Memory B cell (primary cell): ENCODE results near the gene NINL.

ENCODE experiments used
- ATAC-seq: fragments of 150-1000 bp; cut with Tn5 transposase; 2 replicates; pipeline ENCODE4 v1.10.0; 2021; ENCODE audit warnings: low read depth, mild to moderate bottlenecking, moderate library complexity
- DNase-seq, 2 donors: peaks; one replicate each; pipeline ENCODE4 v3.0.0; 2022; ENCODE audit warnings: low spot score in 2 of 2
- H3K27ac Mint-ChIP-seq: one replicate; pipeline ENCODE4 v1.8.0; 2022; ENCODE audit warnings: mild to moderate bottlenecking, moderate library complexity, mixed read lengths
- H3K27me3 Mint-ChIP-seq: one replicate; pipeline ENCODE4 v1.8.0; 2022; ENCODE audit warnings: mixed read lengths
- H3K36me3 Mint-ChIP-seq: one replicate; pipeline ENCODE4 v1.8.0; 2022; ENCODE audit warnings: mild to moderate bottlenecking, mixed read lengths
- H3K4me1 Mint-ChIP-seq: one replicate; pipeline ENCODE4 v1.8.0; 2022; ENCODE audit warnings: mixed read lengths
- H3K4me3 Mint-ChIP-seq: one replicate; pipeline ENCODE4 v1.8.0; 2022; ENCODE audit warnings: mild to moderate bottlenecking, moderate library complexity, mixed read lengths
- H3K9me3 Mint-ChIP-seq: one replicate; pipeline ENCODE4 v1.8.0; 2022; ENCODE audit warnings: mixed read lengths

The NINL gene

GRCh38 chr20:25539742-25540672 lies 45.3 kb downstream of the NINL start:
- peak overlapping the region; percentile 80 for H3K4me3 Mint-ChIP-seq
- H3K27me3 Mint-ChIP-seq, result peaks cover 2% of the 10 kb centered on the region
- H3K36me3 Mint-ChIP-seq, result no peaks in the 10 kb centered on the region
- H3K27ac Mint-ChIP-seq, result peak overlapping the region; percentile 53
- H3K4me1 Mint-ChIP-seq, result peaks cover 5% of the 10 kb centered on the region
- H3K9me3 Mint-ChIP-seq, result no peaks in the 10 kb centered on the region
- ATAC-seq (peak; percentile 49), DNase-seq (no peak)

DNA sequence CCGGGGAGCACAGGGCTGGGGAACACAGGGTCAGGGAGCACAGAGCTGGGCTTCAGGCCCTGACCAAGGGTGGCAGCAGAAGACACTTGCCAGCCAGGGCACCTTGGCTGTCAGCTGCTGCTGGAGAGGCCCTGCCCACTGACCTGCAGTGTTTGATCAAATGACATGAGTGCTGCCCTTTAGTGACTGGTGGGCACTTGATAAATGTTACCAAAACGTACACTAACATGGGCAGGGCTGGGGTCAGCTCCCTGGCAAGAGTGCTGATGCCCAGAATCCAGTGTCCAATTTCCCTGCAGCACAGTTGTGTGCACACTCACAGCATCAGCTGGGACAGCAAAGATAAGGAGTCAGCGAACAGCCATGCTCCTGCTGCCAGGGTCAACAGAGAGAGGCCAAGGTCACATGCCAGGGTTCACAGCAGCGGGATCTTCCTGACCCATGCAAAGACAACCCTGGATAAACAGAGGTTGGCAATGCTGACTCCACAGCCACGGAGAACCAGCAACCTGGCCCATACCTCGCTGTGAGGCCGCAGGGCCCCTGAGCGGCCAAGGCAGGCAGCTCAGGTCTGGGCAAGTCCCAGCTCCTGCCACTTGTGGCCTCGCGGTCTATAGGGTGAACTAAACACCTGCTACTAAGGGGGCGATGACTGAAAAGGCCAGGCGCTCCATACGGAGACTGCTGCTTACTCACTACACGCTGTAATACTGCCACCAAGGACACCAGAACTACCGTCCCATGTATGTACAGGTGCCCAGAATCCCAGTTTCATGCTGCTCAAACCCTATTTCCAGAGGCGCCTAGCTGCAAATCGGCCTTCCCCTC lies 46.3 kb downstream of the NINL start:
- peak overlapping the region; percentile 53 for H3K27ac Mint-ChIP-seq
- peaks cover 2% of the 10 kb centered on the region for H3K27me3 Mint-ChIP-seq
- H3K36me3 Mint-ChIP-seq, result no peaks in the 10 kb centered on the region
- H3K4me1 Mint-ChIP-seq, result peaks cover 5% of the 10 kb centered on the region
- no peaks in the 10 kb centered on the region for H3K9me3 Mint-ChIP-seq
- peak overlapping the region; percentile 80 for H3K4me3 Mint-ChIP-seq
- ATAC-seq (peak; percentile 60), DNase-seq (no peak)

DNA sequence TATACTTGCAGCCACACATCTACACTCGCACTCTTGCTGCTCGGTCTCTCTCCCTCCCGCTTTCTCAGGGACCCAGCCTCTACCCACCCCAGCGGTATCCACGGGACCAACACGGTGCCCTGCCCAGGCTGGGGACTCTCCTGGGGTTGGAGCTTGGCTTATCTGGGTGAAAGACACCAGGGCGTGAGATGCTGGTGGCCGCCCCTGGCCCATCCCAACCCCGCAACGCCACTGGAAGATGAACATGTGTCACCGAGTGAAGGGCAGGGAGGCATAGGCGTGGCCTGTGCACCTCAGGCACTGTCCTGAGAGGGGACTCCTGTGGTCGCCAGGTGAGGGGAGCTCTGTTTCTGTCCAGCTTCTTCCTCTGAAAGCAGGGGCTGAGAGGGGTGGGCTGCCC lies 47.4 kb downstream of the NINL start:
- H3K36me3 Mint-ChIP-seq, result no peaks in the 10 kb centered on the region
- H3K27ac Mint-ChIP-seq, result no peak overlapping the region
- H3K9me3 Mint-ChIP-seq, result no peaks in the 10 kb centered on the region
- H3K27me3 Mint-ChIP-seq, result peaks cover 2% of the 10 kb centered on the region
- DNase-seq (no peak), ATAC-seq (no peak)
- H3K4me1 Mint-ChIP-seq, result peaks cover 8% of the 10 kb centered on the region
- H3K4me3 Mint-ChIP-seq, result no peak overlapping the region

DNA sequence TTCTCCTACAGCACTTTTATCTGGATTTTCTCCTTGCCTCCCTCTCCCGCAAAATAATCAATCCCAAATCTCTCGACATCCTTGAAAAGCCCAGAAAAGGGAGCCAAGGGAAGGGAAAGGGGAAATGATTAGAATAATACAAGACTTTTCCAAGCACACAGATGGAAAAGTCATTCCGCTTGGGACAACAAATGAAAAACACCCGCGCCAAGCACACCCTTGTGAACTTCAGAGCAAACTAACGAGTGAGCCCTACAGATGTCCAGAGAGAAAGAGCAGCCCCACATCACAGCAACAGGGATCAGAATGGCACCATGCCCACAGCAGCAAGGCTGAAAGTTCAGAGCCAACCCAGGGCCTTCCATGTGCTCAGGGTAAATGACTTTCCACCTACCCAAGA lies 49.6 kb downstream of the NINL start:
- Mint-ChIP-seq H3K9me3 (no peaks in the 10 kb centered on the region), H3K36me3 (peaks cover 1% of the 10 kb centered on the region), H3K27me3 (peaks cover 5% of the 10 kb centered on the region), H3K4me1 (peaks cover 3% of the 10 kb centered on the region), H3K4me3 (no peak overlapping the region), H3K27ac (no peak overlapping the region)
- DNase-seq (no peak), ATAC-seq (no peak)

DNA sequence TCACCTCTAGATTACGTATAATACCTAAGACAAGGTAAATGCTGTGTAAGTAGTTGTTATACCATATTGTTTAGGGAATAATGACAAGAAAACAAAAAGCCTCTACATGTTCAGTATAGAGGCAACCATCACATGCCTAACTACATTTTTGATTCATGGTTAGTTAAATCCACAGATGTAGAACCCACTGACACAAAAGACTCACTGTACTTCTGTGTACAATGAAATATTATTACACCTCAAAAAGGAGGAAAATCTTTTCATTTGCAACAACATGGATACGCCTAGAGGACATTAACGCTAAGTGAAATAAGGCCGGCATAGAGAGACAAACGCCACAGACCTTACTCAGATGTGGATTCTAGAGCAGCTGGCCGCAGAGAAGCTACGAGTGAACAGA lies 50.5 kb downstream of the NINL start:
- Mint-ChIP-seq H3K27ac (no peak overlapping the region), H3K9me3 (peaks cover 4% of the 10 kb centered on the region), H3K36me3 (peaks cover 6% of the 10 kb centered on the region), H3K27me3 (peaks cover 5% of the 10 kb centered on the region), H3K4me3 (no peak overlapping the region), H3K4me1 (peaks cover 3% of the 10 kb centered on the region)
- no peak for ATAC-seq
- DNase-seq, result no peak

DNA sequence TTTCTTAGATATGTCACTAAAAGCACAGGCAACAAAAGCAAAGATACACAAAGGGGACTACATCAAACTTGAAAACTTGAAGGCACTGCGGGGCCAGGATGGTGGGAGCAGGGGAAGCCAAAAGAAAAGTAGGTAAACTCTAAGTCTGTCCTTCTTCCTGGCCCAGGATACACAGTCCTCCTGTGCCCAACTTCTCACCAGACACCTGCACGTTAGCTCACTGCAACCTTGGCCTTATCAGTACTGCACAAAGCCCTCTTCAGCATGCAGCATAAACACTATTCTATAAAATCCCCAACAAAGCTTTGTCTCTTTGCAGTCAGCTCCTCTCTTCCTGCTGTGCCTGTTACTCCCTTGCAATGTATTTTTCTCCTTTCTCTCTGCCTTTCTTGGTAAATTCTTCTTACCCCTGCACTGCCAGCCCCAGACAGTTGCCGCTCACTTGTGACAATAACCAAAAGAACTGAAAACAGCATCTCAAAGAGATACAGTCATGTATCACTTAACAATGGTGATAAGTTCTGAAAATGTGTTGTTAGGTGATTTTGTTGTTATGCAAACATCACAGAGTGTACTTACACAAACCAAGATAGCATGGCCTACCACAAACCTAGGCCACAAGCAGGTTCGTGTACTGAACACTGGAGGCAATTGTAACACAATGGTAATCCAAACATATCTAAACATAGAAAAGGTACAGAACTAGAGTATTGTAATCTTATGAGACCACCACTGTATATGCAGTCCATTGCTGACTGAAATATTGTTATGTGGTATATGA lies 51.2 kb downstream of the NINL start:
- peaks cover 5% of the 10 kb centered on the region for H3K27me3 Mint-ChIP-seq
- peaks cover 3% of the 10 kb centered on the region for H3K4me1 Mint-ChIP-seq
- H3K4me3 Mint-ChIP-seq, result no peak overlapping the region
- peaks cover 4% of the 10 kb centered on the region for H3K9me3 Mint-ChIP-seq
- ATAC-seq, result no peak
- no peak overlapping the region for H3K27ac Mint-ChIP-seq
- H3K36me3 Mint-ChIP-seq, result peaks cover 6% of the 10 kb centered on the region
- no peak for DNase-seq

DNA sequence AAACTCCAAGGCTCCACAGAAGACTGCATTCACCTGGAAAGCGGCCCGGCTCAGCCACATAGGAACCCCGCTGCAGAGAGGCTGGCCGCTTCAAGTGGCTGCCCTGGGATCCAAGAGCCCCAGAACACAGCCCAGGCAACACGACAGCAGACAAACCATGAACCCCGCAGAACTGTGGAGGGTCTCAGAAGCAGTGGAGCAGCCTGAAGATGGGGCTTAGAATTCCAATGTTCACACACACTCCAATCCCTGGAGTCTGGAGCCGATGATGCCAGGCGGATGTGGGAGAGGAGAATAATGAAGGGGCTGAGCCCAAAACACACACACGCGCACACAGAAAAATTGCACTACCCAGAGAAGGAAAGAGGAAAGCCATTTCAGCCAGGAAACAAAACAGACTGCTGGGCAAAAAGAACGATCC lies 52.4 kb downstream of the NINL start:
- DNase-seq, result no peak
- Mint-ChIP-seq H3K27ac (no peak overlapping the region), H3K4me3 (no peak overlapping the region)

DNA sequence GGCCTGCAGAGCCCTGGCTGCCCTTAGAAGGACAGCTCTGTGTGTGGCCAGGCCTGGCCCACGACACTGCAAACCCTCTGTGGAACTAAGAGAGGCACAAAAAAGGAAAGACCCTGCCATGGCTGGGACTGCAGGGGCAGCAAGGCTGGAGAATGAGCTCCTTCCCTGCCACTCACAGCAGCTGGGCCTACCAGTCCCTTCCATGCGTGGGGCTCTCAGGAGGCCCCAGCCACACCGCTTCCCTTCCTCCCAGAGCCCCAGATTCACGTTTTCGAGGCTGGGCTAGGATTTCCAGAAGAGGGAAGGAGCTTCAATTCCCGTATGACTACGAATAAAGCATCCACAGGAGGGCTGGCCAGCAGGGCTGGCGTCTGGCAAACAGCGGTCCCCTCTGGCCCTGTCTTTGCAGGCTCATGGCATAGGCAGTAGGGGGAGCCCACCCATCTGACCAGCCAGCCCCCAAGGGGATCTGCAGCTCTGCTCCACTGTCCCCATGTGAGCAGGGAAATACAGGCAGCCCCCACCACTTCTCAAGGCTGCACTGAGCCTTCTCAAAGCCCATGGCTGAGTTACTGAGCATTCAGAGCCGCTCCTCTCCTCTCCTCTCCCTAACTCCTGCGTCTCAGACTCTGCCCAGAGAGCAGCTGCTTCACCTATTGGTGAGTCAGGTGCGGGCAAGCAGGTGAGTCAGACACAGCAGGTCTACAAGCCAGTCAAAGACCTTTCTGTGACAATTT lies 53.1 kb downstream of the NINL start:
- H3K36me3 Mint-ChIP-seq, result peaks cover 7% of the 10 kb centered on the region
- no peak overlapping the region for H3K27ac Mint-ChIP-seq
- ATAC-seq, result no peak
- peaks cover 3% of the 10 kb centered on the region for H3K4me1 Mint-ChIP-seq
- H3K4me3 Mint-ChIP-seq, result no peak overlapping the region
- no peak for DNase-seq
- H3K9me3 Mint-ChIP-seq, result peaks cover 7% of the 10 kb centered on the region
- H3K27me3 Mint-ChIP-seq, result peaks cover 9% of the 10 kb centered on the region

More for the DNA sequence above, 52.4 kb downstream of the NINL start:
- H3K4me1 Mint-ChIP-seq, result peaks cover 3% of the 10 kb centered on the region
- H3K36me3 Mint-ChIP-seq, result peaks cover 7% of the 10 kb centered on the region
- no peak for ATAC-seq
- H3K27me3 Mint-ChIP-seq, result peaks cover 9% of the 10 kb centered on the region
- H3K9me3 Mint-ChIP-seq, result peaks cover 7% of the 10 kb centered on the region

DNA sequence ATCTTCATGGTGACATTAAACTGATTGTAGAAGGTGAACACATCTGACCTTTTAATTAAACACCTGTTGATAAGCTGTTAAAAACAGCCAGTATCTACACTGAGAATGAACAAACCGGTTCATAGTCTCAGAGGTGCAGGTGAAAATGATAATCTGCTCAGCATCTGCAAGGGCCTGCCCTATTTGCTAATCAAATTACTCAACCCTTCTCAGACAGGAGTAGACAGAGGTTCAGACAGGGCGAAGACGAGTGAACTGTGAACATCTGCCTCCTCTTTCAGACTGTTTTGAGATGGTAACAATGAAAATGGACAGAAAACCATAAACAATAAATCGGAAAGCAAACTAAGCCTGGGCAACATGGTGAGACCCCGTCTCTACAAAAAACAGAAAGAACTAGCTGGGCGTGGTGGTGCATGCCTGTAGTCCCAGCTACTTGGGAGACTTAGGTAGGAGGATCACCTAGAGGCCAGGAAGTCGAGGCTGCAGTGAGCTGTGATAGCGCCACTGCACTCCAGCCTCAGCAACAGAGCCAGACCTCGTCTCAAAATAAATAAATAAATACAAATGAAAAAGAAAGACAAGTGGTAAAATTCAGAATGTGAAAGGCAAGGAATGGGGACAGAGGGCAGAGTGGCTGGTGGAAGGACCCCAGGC lies 55.9 kb downstream of the NINL start:
- H3K27ac Mint-ChIP-seq, result no peak overlapping the region

GRCh38 chr20:25527949-25528348 lies 57.4 kb downstream of the NINL start:
- H3K27me3 Mint-ChIP-seq, result peaks cover 7% of the 10 kb centered on the region
- no peak for ATAC-seq

More for the DNA sequence above, 55.9 kb downstream of the NINL start:
- H3K27me3 Mint-ChIP-seq, result peaks cover 7% of the 10 kb centered on the region
- ATAC-seq (no peak), DNase-seq (no peak)
- peaks cover 3% of the 10 kb centered on the region for H3K4me1 Mint-ChIP-seq
- peaks cover 7% of the 10 kb centered on the region for H3K36me3 Mint-ChIP-seq
- H3K4me3 Mint-ChIP-seq, result no peak overlapping the region
- peaks cover 7% of the 10 kb centered on the region for H3K9me3 Mint-ChIP-seq

GRCh38 chr20:25526446-25526845 lies 58.9 kb downstream of the NINL start:
- Mint-ChIP-seq H3K36me3 (peaks cover 10% of the 10 kb centered on the region), H3K4me3 (no peak overlapping the region), H3K27ac (no peak overlapping the region), H3K4me1 (no peaks in the 10 kb centered on the region), H3K27me3 (peaks cover 5% of the 10 kb centered on the region), H3K9me3 (peaks cover 7% of the 10 kb centered on the region)
- no peak for ATAC-seq
- no peak for DNase-seq

More at GRCh38 chr20:25527949-25528348, 57.4 kb downstream of the NINL start:
- Mint-ChIP-seq H3K27ac (no peak overlapping the region), H3K4me1 (no peaks in the 10 kb centered on the region), H3K4me3 (no peak overlapping the region), H3K9me3 (peaks cover 7% of the 10 kb centered on the region), H3K36me3 (peaks cover 7% of the 10 kb centered on the region)
- no peak for DNase-seq

DNA sequence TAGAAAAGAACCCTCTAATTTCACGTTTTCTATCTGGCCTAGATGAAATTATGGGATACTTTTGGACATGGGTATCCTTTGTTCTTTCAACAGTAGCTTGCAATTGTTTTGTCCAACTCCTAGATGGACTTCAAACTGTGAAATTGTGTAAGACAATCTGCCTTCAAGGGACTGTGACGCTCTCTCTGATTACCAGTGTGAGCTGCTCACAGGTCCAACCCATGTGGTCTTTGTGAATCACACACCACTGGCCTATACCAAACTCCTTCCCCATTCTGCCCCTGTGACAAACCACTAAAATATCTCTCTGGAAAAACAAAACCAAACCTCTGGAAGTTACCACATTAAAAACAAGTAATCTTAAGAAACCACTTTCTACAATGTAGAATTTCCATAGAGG lies 59.5 kb downstream of the NINL start:
- no peaks in the 10 kb centered on the region for H3K4me1 Mint-ChIP-seq
- H3K36me3 Mint-ChIP-seq, result peaks cover 9% of the 10 kb centered on the region
- peaks cover 7% of the 10 kb centered on the region for H3K9me3 Mint-ChIP-seq
- no peak overlapping the region for H3K4me3 Mint-ChIP-seq
- no peak for ATAC-seq
- no peak overlapping the region for H3K27ac Mint-ChIP-seq
- no peak for DNase-seq
- peaks cover 5% of the 10 kb centered on the region for H3K27me3 Mint-ChIP-seq

DNA sequence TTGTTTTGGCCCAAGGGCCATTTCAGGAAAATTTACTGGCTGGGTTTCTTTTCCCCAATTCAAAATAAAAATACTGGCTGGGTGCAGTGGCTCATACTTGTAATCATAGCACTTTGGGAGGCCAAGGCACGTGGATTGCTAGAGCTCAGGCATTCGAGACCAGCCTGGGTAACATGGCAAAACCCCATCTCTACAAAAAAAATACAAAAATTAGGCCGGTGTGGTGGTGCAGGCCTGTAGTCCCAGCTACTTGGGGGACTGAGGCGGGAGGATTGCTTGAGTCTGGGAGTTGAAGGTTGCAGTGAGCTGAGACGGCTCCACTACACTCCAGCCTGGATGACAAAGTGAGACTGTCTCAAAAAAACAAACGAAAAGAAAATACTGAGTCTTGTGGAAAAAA lies 60.0 kb downstream of the NINL start:
- Mint-ChIP-seq H3K27me3 (peaks cover 5% of the 10 kb centered on the region), H3K36me3 (peaks cover 5% of the 10 kb centered on the region), H3K4me1 (no peaks in the 10 kb centered on the region), H3K9me3 (peaks cover 4% of the 10 kb centered on the region), H3K27ac (no peak overlapping the region), H3K4me3 (no peak overlapping the region)
- DNase-seq (no peak), ATAC-seq (no peak)
